GM12872 (cell line): ENCODE measurements around the gene CLK3.

Experiments
- TF ChIP-seq, protein P1 (sequence below): IDR thresholded peaks from 3 replicates; pipeline ENCODE4 v1.5.1; 2011; ENCODE audit warnings: low read depth, mild to moderate bottlenecking, low read length, moderate library complexity; ENCODE audit not compliant: insufficient read depth

CLK3 gene

DNA sequence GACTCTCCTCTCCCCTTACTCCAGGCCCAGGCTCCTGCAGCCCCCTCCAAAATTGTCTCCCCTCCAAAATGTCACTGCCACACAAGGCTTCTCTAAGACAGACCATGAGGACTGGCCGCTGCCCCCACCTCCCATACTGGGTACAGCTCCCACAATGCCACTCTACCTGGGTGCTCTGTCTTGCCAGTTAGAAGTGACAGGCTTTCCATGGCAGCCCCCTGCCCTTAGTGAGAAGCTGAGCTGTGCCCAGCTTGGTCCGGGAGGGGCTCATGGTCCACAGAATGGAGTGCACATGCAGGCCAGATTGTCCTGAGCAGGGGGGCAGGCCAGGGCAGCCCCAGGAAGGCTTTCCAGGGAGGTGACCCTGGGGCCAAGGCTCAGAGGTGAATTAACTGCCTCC is 3.0 kb upstream of the CLK3 start:
- TF ChIP-seq, protein P1, sequence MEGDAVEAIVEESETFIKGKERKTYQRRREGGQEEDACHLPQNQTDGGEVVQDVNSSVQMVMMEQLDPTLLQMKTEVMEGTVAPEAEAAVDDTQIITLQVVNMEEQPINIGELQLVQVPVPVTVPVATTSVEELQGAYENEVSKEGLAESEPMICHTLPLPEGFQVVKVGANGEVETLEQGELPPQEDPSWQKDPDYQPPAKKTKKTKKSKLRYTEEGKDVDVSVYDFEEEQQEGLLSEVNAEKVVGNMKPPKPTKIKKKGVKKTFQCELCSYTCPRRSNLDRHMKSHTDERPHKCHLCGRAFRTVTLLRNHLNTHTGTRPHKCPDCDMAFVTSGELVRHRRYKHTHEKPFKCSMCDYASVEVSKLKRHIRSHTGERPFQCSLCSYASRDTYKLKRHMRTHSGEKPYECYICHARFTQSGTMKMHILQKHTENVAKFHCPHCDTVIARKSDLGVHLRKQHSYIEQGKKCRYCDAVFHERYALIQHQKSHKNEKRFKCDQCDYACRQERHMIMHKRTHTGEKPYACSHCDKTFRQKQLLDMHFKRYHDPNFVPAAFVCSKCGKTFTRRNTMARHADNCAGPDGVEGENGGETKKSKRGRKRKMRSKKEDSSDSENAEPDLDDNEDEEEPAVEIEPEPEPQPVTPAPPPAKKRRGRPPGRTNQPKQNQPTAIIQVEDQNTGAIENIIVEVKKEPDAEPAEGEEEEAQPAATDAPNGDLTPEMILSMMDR: no peak

DNA sequence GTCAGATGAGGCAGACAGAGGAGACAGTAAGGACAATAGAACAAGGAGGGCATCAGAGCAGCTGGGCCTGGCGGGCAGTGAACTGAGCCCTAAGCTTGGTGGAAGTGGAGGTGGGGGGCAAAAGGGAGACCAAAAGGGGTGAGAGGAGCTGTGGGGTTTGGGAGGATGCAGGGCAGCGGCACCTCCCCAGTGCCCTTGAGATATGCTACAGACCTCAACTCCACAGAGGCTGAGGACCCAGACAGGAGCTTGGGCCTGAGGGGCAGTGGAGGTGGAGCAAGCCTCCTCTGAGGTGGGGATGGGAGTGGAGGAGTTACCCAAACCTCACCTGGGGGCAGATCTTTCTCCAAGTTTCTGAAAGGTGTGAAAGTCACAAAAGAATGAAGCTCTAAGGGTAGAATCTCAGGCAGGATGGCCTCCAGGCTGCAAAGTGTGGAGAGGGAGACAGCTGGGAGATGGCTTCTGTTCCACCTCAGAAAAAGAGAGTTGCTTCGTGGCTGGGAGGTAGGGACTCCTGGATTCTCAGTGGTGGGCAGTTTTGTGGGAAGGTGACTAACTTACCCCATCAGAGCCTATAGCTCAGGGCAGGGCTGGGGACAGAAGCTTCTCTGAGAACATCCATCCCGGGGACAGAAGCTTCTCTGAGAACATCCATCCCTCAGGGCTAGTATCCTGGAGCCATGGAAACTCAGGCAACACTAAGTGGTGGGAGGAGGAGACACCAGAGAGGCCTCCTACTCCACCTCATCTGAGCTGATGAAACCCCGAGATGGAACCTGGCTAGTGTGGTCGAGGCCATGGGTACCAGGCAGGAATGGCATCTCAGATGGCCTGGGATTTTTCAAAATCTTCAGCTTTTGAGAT is 2.3 kb upstream of the CLK3 start:
- TF ChIP-seq, protein P1: no peak

DNA sequence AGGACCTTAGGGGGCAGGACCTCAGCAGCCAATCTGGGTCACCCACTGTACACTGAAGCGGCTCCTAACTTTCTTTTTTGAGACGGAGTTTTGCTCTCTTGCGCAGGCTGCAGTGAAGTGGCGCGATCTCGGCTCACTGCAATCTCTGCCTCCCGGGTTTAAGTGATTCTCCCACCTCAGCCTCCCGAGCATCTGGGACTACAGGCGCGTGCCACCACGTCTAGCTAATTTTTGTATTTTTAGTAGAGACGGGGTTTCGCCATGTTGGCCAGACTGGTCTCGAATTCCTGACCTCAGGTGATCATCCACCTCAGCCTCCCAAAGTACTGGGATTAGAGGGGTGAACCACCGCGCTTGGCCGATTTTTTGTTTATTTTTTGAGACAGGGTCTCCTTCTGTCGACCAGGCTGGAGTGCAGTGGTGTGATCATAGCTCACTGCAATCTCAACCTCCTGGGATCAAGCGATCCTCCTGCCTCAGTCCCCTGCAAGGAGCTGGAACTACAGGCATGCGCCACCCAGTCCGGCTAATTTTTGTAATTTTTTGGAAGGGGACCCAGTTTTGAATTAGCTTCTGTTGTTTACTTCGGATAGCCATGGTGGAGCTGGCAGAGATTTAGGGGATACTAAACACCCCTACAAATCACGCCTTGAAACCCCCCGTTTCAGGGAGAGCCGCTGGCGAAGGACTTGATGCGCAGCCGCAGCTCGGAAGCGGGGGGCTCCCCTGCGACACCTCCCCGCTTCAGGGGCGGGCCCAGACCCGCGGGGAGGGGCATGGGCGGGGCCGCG is 1.5 kb upstream of the CLK3 start:
- TF ChIP-seq, protein P1: no peak

DNA sequence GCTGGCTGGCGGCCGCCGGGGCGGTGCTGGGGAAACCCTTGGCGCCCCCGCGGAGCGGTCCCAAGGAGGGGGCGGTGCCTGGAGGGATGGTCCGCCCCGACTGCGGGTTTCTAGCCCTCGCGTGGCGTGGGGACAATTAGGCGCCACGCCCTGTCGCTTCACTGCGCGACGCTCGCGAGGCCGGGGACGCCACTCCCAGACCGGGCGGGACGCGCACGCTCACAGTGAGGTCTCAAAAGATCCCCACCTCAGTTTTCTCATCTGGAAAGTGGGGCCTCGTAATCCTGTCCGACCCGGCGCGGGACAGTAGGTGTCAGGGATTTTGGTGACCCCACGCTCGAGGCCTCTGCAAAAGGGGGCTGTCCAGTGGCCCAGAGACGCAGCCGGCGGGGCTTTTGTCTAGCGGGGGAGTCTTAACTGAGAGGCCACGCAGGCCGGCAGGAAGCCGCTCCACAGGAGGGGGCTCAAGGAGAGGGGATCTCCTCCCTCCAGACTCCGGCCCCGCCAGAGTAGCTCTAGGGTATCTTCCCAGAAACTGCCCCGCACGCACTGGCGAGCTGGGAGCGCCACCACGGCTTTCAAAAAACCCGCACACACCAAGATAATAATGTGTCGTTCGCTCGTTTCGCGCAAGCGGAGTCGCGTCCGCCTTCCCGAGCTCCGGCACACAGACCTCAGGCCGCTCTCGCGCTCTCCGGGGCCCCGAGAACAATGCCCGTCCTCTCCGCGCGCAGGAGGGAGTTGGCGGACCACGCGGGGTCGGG is 710 bp upstream of the CLK3 start:
- TF ChIP-seq, protein P1: no peak

DNA sequence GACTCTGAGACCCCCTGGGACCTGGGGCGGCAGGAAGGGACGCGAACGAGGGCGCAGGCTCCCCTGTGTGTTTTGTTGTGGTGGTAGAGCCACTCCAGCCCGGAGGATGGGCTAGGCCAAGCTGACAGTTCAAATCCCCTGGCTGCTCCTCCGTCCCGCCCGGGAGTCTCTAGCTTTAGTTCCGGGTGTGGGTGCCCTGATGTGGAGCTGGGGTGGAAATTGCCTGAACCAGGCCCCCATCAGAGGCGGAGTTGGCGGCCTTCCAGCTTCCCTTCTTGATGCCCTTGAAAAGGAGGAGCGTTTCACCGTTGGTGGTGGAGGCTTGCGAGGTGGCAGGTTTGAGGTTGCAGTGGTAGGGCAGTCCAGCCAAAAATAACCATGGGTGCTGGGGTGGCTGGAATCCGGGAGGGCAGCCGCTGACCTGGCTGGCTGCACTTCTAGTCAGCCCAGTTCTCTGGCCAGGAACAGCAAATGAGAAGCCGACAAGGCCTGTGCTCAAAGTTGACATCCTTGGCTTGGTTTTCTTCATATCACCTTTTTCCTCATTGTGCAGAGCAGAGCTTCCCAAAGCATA is 817 bp downstream of the CLK3 start:
- TF ChIP-seq, protein P1: no peak

DNA sequence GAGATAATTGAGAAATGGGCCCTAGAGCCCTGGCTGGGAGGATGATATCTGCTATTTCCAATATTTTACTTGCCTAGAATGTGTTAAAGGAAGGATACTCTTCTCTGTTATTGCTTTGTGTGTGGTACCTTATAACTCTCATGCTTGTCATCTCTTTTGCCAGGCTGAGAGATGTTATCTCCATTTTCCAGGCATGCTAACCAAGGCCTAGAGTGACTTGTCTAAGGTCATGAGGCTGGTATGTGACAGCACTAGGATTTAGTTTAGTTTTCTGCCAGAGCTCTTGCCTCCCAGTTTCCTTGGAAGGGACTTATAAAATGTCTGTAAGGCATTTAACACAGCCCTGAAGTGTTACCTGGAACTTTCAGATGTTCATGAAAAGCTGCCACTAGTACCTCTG is 1.4 kb downstream of the CLK3 start:
- TF ChIP-seq, protein P1: no peak
